Measurements from ENCODE around the gene APCDD1. TPM values are rescaled to one million over a fixed set of nuclear protein-coding genes. Genes with fewer than 3 reads are reported as not detected.

The APCDD1 gene
- total RNA-seq, 1 experiment from 2014 or later: not detected

GRCh38 chr18:10536280-10536679 is 81.8 kb downstream of the APCDD1 start (continued):
- TF ChIP-seq TCF7L2 (IDR thresholded peaks at IDR 0.05; ENCODE audit: borderline replicate concordance, extremely low read depth, insufficient read depth, insufficient read length): no peak

- DNase-seq (ENCODE audit: low read depth, low spot score) (no peak), ATAC-seq (no peak)
- Histone ChIP-seq H3K4me3 (replicated peaks in 1 of 2; ENCODE audit: low read depth in 1 of 2, low read length in 2 of 2) (no peak overlapping the region), H3K27ac (ENCODE audit: low read depth, low read length) (no peak overlapping the region), H3K27me3 (ENCODE audit: insufficient read depth, low read length) (no peaks in the 10 kb centered on the region), H3K79me2 (ENCODE audit: insufficient read depth, low read length) (peaks cover 16% of the 10 kb centered on the region), H3K9ac (ENCODE audit: low read length) (no peak overlapping the region), H3K4me2 (ENCODE audit: low read length) (no peak overlapping the region), H3K4me1 (ENCODE audit: control insufficient read depth in 1 of 2, insufficient read depth in 2 of 2, low read length in 2 of 2) (no peaks in the 10 kb centered on the region), H3K9me3 (ENCODE audit: control insufficient read depth in 1 of 2, insufficient read depth in 1 of 2, low read depth in 1 of 2, low read length in 2 of 2) (no peaks in the 10 kb centered on the region), H4K20me1 (ENCODE audit: insufficient read depth) (no peaks in the 10 kb centered on the region), H3K36me3 (ENCODE audit: control insufficient read depth in 1 of 2, insufficient read depth in 2 of 2, low read length in 2 of 2) (peaks cover 5 to 24% of the 10 kb centered on the region in 2 experiments; a peak in 3 of 4 replicates), H3K9me2 (ENCODE audit: insufficient read depth) (no peaks in the 10 kb centered on the region), H2AFZ (ENCODE audit: low read depth, low read length, poor library complexity, severe bottlenecking) (no peak overlapping the region)
- ChIA-PET POLR2A (no interaction called here), CTCF (no interaction called here), RAD21 (ENCODE audit: low non-redundant PET in 1 of 2, low total read pairs in 2 of 2, uncharacterized antibody in 2 of 2, unreplicated experiment in 2 of 2) (no interaction called here)
- no TSS peak for BruUV-seq (replicated peaks)
- TF ChIP-seq SP1 (IDR thresholded peaks at IDR 0.05; ENCODE audit: low read depth) (no peak), JUND (IDR thresholded peaks at IDR 0.05) (no peak), EZH2 (IDR thresholded peaks at IDR 0.05) (no peak), EGR1 (IDR thresholded peaks at IDR 0.05; ENCODE audit: low read depth) (no peak), FOSL1 (IDR thresholded peaks at IDR 0.05; ENCODE audit: low read depth) (no peak), YY1 (IDR thresholded peaks at IDR 0.05; ENCODE audit: extremely low read depth, insufficient replicate concordance, low read depth, low read length) (no peak), ELF1 (IDR thresholded peaks at IDR 0.05; ENCODE audit: borderline replicate concordance, low read depth) (no peak), CTCF (IDR thresholded peaks at IDR 0.05 in 2 of 3, conservative IDR thresholded peaks at IDR 0.05 in 1 of 3; ENCODE audit: borderline replicate concordance in 1 of 3, insufficient read depth in 1 of 3, low read depth in 2 of 3, low read length in 2 of 3) (no peak), ZBTB33 (IDR thresholded peaks at IDR 0.05; ENCODE audit: extremely low read depth, insufficient replicate concordance, low read length) (no peak), RAD21 (IDR thresholded peaks at IDR 0.05; ENCODE audit: low read depth) (no peak), TCF7L2 (IDR thresholded peaks at IDR 0.05; ENCODE audit: borderline replicate concordance, extremely low read depth, insufficient read depth, insufficient read length) (no peak), SRF (IDR thresholded peaks at IDR 0.05; ENCODE audit: low read depth) (no peak), MAX (IDR thresholded peaks at IDR 0.05) (no peak), POLR2AphosphoS5 (IDR thresholded peaks at IDR 0.05; ENCODE audit: low read depth, low read length) (no peak), EZH2phosphoT487 (IDR thresholded peaks at IDR 0.05; ENCODE audit: borderline replicate concordance) (no peak), SIN3A (IDR thresholded peaks at IDR 0.05; ENCODE audit: low read depth) (no peak), CEBPB (IDR thresholded peaks at IDR 0.05; ENCODE audit: low read depth) (no peak), ZNF274 (IDR thresholded peaks at IDR 0.05; ENCODE audit: low read depth, low read length) (no peak), CBX3 (IDR thresholded peaks at IDR 0.05; ENCODE audit: low read depth) (no peak), ATF3 (IDR thresholded peaks at IDR 0.05) (no peak)
- intact Hi-C loops (cut with micrococcal nuclease): no loop called here
These were observed 83.3 kb downstream of the APCDD1 start for GRCh38 chr18:10537765-10538164.
